Mesendoderm (in vitro differentiated cells): Measurements from ENCODE around the gene SCAMP1.

Experiments used
- DNase-seq: peaks from one replicate; pipeline ENCODE4 v3.0.0; 2013
- H2AK5ac ChIP-seq: 2 replicates; pipeline ENCODE4 v1.6.1; 2013; ENCODE audit warnings: low read length, inconsistent platforms
- H2BK120ac ChIP-seq: 2 replicates; pipeline ENCODE4 v1.6.1; 2013; ENCODE audit warnings: low read depth, mild to moderate bottlenecking, low read length, moderate library complexity, mixed read lengths
- H2BK15ac ChIP-seq: replicated peaks from 2 replicates; pipeline ENCODE4 v1.6.1; 2013; ENCODE audit warnings: low read depth, mild to moderate bottlenecking, moderate library complexity
- H2BK5ac ChIP-seq: 2 replicates; pipeline ENCODE4 v1.6.1; 2013; ENCODE audit warnings: low read length, inconsistent platforms
- H3K18ac ChIP-seq: 2 replicates; pipeline ENCODE4 v1.6.1; 2013; ENCODE audit warnings: mild to moderate bottlenecking, low read length, mixed read lengths
- H3K23ac ChIP-seq: one replicate; pipeline ENCODE4 v1.6.1; 2013; ENCODE audit warnings: low read length
- H3K27ac ChIP-seq: 2 replicates; pipeline ENCODE4 v1.5.1; 2013; ENCODE audit warnings: low read depth, mild to moderate bottlenecking, inconsistent platforms, low read length, moderate library complexity
- H3K27me3 ChIP-seq: 2 replicates; pipeline ENCODE4 v1.6.1; 2013; ENCODE audit warnings: low read length, control low read depth, mild to moderate bottlenecking, inconsistent platforms; ENCODE audit not compliant: insufficient read depth, poor library complexity
- H3K36me3 ChIP-seq: 2 replicates; pipeline ENCODE4 v1.6.1; 2013; ENCODE audit warnings: low read length, inconsistent platforms; ENCODE audit not compliant: control insufficient read depth, insufficient read depth
- H3K4ac ChIP-seq: one replicate; pipeline ENCODE4 v1.6.1; 2013; ENCODE audit warnings: low read depth, mild to moderate bottlenecking, low read length, moderate library complexity
- H3K4me1 ChIP-seq: 2 replicates; pipeline ENCODE4 v1.6.1; 2013; ENCODE audit warnings: low read depth, low read length, inconsistent platforms; ENCODE audit not compliant: control insufficient read depth
- H3K4me2 ChIP-seq: 2 replicates; pipeline ENCODE4 v1.6.1; 2013; ENCODE audit warnings: low read length
- H3K4me3 ChIP-seq: 2 replicates; pipeline ENCODE4 v1.5.1; 2013; ENCODE audit warnings: mild to moderate bottlenecking, low read length
- H3K56ac ChIP-seq: one replicate; pipeline ENCODE4 v1.6.1; 2013; ENCODE audit warnings: low read length
- H3K79me1 ChIP-seq: 2 replicates; pipeline ENCODE4 v1.6.1; 2013; ENCODE audit warnings: low read length, inconsistent platforms
- H3K79me2 ChIP-seq: 2 replicates; pipeline ENCODE4 v1.6.1; 2013; ENCODE audit warnings: mild to moderate bottlenecking, low read length; ENCODE audit not compliant: control insufficient read depth, insufficient read depth
- H3K9ac ChIP-seq: 2 replicates; pipeline ENCODE4 v1.6.1; 2013; ENCODE audit warnings: low read length, inconsistent platforms
- H4K5ac ChIP-seq: one replicate; pipeline ENCODE4 v1.6.1; 2013; ENCODE audit warnings: low read length
- H4K8ac ChIP-seq: one replicate; pipeline ENCODE4 v1.6.1; 2013; ENCODE audit warnings: low read depth, mild to moderate bottlenecking, control low read depth, low read length, moderate library complexity
- WGBS: extraction: QIAGEN DNeasy Blood & Tissue Kit; methylation state at CpG from one replicate; pipeline ENCODE4 v1.1.7; 2013; ENCODE audit warnings: low lambda C conversion rate, missing lambda C conversion rate; ENCODE audit not compliant: insufficient coverage; ENCODE audit errors: extremely low coverage; 5-methylcytosine and 5-hydroxymethylcytosine counted together

The SCAMP1 gene

GRCh38 chr5:78515670-78516069 lies 155.3 kb downstream of the SCAMP1 start:
- WGBS = no CpG with 5 or more reads among the region's 3 CpGs
- H3K36me3 ChIP-seq = no peaks in the 10 kb centered on the region
- no peak overlapping the region for H4K8ac ChIP-seq
- no peaks in the 10 kb centered on the region for H3K79me2 ChIP-seq
- H3K27ac ChIP-seq = no peak overlapping the region
- no peaks in the 10 kb centered on the region for H3K27me3 ChIP-seq
- H2AK5ac ChIP-seq = no peak overlapping the region
- H3K79me1 ChIP-seq = peaks cover 2% of the 10 kb centered on the region
- no peak overlapping the region for H4K5ac ChIP-seq
- no peak overlapping the region for H3K23ac ChIP-seq
- no peak overlapping the region for H3K18ac ChIP-seq
- no peak overlapping the region for H3K9ac ChIP-seq
- H2BK120ac ChIP-seq = no peak overlapping the region
- no peak overlapping the region for H3K56ac ChIP-seq
- no peak overlapping the region for H3K4me2 ChIP-seq
- H2BK5ac ChIP-seq = no peak overlapping the region
- DNase-seq = peak; percentile 61
- no peak overlapping the region for H3K4ac ChIP-seq
- H2BK15ac ChIP-seq = no peak overlapping the region
- H3K4me1 ChIP-seq = peaks cover 5% of the 10 kb centered on the region
- H3K4me3 ChIP-seq = no peak overlapping the region

- DNase-seq = peak; percentile 90
- Histone ChIP-seq H4K8ac (no peak overlapping the region), H3K18ac (peak overlapping the region; percentile 61), H3K79me1 (peaks cover 2% of the 10 kb centered on the region), H3K27me3 (no peaks in the 10 kb centered on the region), H3K79me2 (no peaks in the 10 kb centered on the region), H2BK5ac (no peak overlapping the region), H3K4ac (no peak overlapping the region), H2AK5ac (no peak overlapping the region), H4K5ac (no peak overlapping the region), H3K23ac (no peak overlapping the region), H3K4me3 (no peak overlapping the region), H3K56ac (no peak overlapping the region), H3K36me3 (no peaks in the 10 kb centered on the region), H3K4me2 (no peak overlapping the region), H2BK120ac (no peak overlapping the region), H3K4me1 (peaks cover 8% of the 10 kb centered on the region), H2BK15ac (no peak overlapping the region), H3K27ac (no peak overlapping the region), H3K9ac (no peak overlapping the region)
- no CpG with 5 or more reads among the region's 14 CpGs for WGBS
Measured at GRCh38 chr5:78518365-78519197, 158.2 kb downstream of the SCAMP1 start.

- H4K8ac ChIP-seq = no peak overlapping the region
- no peak overlapping the region for H4K5ac ChIP-seq
- H2BK15ac ChIP-seq = no peak overlapping the region
- H3K18ac ChIP-seq = peak overlapping the region; percentile 61
- no peak overlapping the region for H3K9ac ChIP-seq
- H3K79me1 ChIP-seq = peaks cover 2% of the 10 kb centered on the region
- no peak overlapping the region for H3K27ac ChIP-seq
- no peak overlapping the region for H2BK120ac ChIP-seq
- no peaks in the 10 kb centered on the region for H3K79me2 ChIP-seq
- peaks cover 8% of the 10 kb centered on the region for H3K4me1 ChIP-seq
- H3K56ac ChIP-seq = no peak overlapping the region
- H2AK5ac ChIP-seq = no peak overlapping the region
- no peak overlapping the region for H3K23ac ChIP-seq
- no peak overlapping the region for H2BK5ac ChIP-seq
- H3K36me3 ChIP-seq = no peaks in the 10 kb centered on the region
- H3K4me3 ChIP-seq = no peak overlapping the region
- H3K4me2 ChIP-seq = no peak overlapping the region
- H3K27me3 ChIP-seq = no peaks in the 10 kb centered on the region
- no peak for DNase-seq
- no peak overlapping the region for H3K4ac ChIP-seq
- WGBS = no CpG with 5 or more reads among the region's 9 CpGs
Measured at GRCh38 chr5:78519198-78519941, 159.0 kb downstream of the SCAMP1 start.

DNA sequence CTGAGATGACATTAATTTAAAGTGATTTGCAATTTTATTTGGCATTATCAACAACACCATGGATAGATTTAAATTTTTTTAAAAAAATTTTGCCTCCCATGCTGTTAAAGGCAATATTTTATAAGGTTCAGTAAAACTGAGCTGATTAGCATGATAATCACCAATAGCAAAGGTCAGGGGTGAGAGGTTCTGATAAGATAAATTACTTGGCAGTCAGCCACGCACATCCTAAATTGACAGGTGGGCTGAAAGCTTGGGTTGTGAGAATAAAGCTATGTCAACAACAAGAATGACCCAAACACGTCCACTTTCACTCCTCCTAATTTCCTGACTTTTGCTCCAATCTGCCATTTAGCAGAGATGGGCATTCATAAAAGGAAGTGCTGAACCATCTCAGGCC lies 161.0 kb downstream of the SCAMP1 start:
- H2BK5ac ChIP-seq = no peak overlapping the region
- no peak overlapping the region for H2BK15ac ChIP-seq
- DNase-seq = no peak
- no peak overlapping the region for H3K56ac ChIP-seq
- no peak overlapping the region for H2BK120ac ChIP-seq
- H3K27me3 ChIP-seq = no peaks in the 10 kb centered on the region
- H3K4me3 ChIP-seq = no peak overlapping the region
- H4K5ac ChIP-seq = no peak overlapping the region
- H4K8ac ChIP-seq = no peak overlapping the region
- H3K79me1 ChIP-seq = peaks cover 2% of the 10 kb centered on the region
- no peak overlapping the region for H3K18ac ChIP-seq
- H3K4ac ChIP-seq = no peak overlapping the region
- H3K4me2 ChIP-seq = no peak overlapping the region
- WGBS = no CpG with 5 or more reads among the region's 2 CpGs
- no peaks in the 10 kb centered on the region for H3K36me3 ChIP-seq
- H3K9ac ChIP-seq = no peak overlapping the region
- H2AK5ac ChIP-seq = no peak overlapping the region
- H3K79me2 ChIP-seq = no peaks in the 10 kb centered on the region
- H3K27ac ChIP-seq = no peak overlapping the region
- peaks cover 8% of the 10 kb centered on the region for H3K4me1 ChIP-seq
- no peak overlapping the region for H3K23ac ChIP-seq

DNA sequence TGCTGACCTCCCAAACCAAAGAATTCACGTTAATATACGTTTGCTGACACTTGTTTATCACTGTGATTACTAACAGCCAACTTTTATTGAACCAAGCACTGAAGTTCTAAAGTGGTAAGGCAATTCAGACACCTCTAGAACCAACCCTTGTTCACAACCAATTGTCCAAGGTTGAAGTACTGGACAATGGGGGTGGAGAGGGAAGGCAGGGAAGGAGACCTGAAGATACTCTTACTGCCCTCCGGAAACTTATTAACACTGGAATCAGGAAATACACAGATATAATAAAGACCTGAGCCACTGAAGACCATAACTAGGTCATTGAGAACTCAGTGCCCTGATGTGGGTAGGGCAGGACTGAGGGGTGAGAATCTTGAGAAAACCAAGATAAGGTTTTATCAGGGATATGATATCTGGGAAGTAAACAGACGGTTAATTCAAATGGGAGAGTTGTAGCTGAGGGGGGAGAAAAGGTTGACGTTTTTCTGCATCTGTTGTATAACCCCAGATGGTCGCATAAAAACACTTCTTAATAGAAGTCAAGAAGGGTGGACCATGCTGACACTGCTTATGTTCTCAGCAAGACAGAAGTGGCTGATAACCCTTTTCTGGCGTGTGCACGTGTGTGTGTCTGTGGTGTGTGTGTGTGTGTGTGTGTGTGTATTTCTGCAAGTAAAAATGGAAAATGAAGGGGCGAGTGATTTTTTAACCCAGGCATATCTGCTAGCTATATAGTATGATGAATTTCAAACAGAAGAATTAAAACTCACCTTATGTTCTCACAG lies 162.3 kb downstream of the SCAMP1 start:
- Histone ChIP-seq H3K27ac (no peak overlapping the region), H4K8ac (no peak overlapping the region), H3K56ac (no peak overlapping the region), H3K23ac (no peak overlapping the region), H3K79me2 (no peaks in the 10 kb centered on the region), H3K4me2 (no peak overlapping the region), H3K4me3 (no peak overlapping the region), H3K36me3 (no peaks in the 10 kb centered on the region), H4K5ac (no peak overlapping the region), H2AK5ac (no peak overlapping the region), H2BK120ac (no peak overlapping the region), H3K4ac (no peak overlapping the region), H3K79me1 (peaks cover 2% of the 10 kb centered on the region), H2BK15ac (no peak overlapping the region), H2BK5ac (no peak overlapping the region), H3K27me3 (no peaks in the 10 kb centered on the region), H3K18ac (no peak overlapping the region), H3K4me1 (peaks cover 8% of the 10 kb centered on the region), H3K9ac (no peak overlapping the region)
- DNase-seq = peak; percentile 55
- no CpG with 5 or more reads among the region's 9 CpGs for WGBS
